ENCODE measurements around the gene RNF224.

DNA sequence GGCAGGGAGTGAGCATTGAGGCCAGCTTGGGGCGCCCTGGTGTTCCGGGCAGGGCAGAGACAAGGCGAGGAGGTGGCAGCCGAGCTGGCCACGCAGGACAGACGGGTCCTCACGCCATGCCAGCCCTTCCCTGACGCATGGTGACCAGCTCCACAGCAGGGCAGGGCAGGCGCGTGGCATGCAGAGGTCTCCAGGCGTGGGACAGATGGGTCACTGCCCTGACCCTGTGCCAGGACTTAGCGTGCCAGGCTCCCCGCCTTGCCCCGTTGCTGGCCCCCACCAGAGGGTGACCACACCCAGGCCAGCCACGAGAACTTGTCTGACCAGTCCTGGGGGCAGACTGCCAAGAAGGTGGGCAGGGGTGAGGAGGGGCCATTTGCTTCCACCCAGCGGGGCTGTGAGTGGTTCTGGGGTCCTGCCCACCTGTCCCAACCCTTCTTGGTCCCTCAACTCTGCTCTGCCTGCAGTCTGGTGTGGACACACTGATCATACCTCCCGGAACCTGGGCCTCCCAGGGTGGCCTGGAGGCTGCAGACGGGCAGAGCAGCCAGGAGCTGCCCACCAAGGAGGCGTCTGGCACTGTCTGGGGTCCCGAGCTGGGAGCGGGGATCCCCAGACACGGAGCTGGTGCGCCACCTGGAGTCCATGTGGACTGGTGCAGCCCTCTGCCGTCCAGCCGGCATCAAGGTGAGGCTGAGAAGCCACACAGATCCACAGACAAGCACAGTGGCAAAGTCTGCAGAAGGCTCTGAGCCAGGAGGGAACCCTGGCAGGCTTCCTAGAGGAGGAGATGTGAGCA lies at the start of gene RNF224:
- TF ChIP-seq POLR2A (IDR thresholded peaks at IDR 0.05): no peak
- TF ChIP-seq, protein P1, sequence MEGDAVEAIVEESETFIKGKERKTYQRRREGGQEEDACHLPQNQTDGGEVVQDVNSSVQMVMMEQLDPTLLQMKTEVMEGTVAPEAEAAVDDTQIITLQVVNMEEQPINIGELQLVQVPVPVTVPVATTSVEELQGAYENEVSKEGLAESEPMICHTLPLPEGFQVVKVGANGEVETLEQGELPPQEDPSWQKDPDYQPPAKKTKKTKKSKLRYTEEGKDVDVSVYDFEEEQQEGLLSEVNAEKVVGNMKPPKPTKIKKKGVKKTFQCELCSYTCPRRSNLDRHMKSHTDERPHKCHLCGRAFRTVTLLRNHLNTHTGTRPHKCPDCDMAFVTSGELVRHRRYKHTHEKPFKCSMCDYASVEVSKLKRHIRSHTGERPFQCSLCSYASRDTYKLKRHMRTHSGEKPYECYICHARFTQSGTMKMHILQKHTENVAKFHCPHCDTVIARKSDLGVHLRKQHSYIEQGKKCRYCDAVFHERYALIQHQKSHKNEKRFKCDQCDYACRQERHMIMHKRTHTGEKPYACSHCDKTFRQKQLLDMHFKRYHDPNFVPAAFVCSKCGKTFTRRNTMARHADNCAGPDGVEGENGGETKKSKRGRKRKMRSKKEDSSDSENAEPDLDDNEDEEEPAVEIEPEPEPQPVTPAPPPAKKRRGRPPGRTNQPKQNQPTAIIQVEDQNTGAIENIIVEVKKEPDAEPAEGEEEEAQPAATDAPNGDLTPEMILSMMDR (IDR thresholded peaks at IDR 0.05): peak; percentile 75 to 89
- no peak for TF ChIP-seq POLR2AphosphoS5 (IDR thresholded peaks at IDR 0.05)
- no peak for TF ChIP-seq EP300 (IDR thresholded peaks at IDR 0.05)

Measured in suprapubic skin (tissue), 4 donors.